ENCODE measurements around the gene CCR3. TPM values are rescaled to one million over a fixed set of nuclear protein-coding genes. Genes with fewer than 3 reads are reported as not detected.
A peak's percentile ranks its signal among the peaks of the same experiment; 100 is the strongest.
"Not testable (repeated sequence)": the region's sequence is repeated elsewhere in the genome, so short reads cannot be mapped to it uniquely, and the experiment has no call there.

The CCR3 gene
- total RNA-seq, 4 donors from 2014 or later, result not detected

DNA sequence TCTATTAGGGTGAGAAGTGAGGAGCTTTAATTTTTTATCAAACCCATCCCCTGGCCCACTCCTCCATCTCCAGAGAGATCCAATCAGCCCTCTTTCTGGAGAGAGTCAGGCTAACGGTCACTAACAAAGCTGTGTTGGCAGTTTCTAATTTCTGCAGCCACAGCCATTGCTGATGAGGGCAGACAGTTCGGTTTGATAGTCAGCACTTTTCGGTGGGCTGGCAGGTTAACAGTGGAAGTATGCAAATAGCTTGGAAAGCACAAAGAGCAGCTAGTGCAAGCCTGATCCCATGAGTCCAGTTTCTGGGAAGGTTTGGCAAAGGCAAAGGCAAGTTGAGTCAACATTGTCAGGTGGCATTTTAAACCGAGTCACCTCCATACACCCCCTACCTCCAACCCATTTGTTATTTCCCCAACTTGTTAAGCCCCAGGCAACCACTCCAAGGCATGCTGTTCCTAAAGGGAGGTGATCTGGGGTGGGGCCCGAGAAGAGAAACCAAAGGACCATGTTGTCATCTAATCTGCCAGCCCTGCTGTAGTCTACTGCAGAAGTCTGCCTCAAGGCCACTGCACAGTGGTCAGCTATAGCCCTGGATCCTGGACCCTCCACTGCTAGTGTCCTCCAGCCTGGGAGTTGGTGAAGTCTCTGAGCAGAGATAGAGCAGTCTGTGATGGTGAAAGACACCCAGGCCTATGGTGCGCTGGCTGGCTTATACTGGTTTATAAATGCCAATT lies 35.8 kb upstream of the CCR3 start:
- intact Hi-C loops (cut with DNase I), result no loop called here
- no peaks in the 10 kb centered on the region for H3K27me3 ChIP-seq
- H3K9me3 ChIP-seq, result no peaks in the 10 kb centered on the region
- no peak overlapping the region for H3K27ac ChIP-seq
- H3K4me3 ChIP-seq (replicated peaks in 1 of 3), result no peak overlapping the region
- WGBS, 2 donors, result 75 to 89% methylated on average over 6 of the region's 6 CpGs
- no peak for DNase-seq
- H3K4me1 ChIP-seq, result no peaks in the 10 kb centered on the region
- TF ChIP-seq CTCF (IDR thresholded peaks at IDR 0.05), result no peak
- TF ChIP-seq POLR2A (IDR thresholded peaks at IDR 0.05), result no peak
- no peaks in the 10 kb centered on the region for H3K36me3 ChIP-seq

DNA sequence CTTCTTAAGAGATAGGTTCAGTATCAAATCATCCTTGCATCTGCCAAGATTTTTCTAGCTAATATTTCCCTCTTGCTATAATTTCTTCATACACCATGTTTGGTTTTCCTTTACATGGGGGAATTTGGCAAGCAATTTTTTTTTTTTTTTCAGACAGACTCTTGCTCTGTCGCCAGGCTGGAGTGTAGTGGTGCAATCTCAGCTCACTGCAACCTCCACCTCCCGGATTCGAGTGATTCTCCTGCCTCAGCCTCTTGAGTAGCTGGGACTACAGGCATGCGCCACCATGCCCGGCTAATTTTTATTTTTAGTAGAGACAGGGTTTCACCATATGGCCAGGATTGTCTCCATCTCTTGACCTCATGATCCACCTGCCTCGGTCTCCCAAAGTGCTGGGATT lies 34.7 kb upstream of the CCR3 start:
- H3K27me3 ChIP-seq; H3K9me3 ChIP-seq; H3K4me3 ChIP-seq (replicated peaks in 1 of 3); H3K4me1 ChIP-seq; DNase-seq; H3K27ac ChIP-seq; intact Hi-C loops (cut with DNase I); H3K36me3 ChIP-seq: not testable (repeated sequence)
- 89% methylated on average over 6 of the region's 6 CpGs for WGBS, 2 donors

DNA sequence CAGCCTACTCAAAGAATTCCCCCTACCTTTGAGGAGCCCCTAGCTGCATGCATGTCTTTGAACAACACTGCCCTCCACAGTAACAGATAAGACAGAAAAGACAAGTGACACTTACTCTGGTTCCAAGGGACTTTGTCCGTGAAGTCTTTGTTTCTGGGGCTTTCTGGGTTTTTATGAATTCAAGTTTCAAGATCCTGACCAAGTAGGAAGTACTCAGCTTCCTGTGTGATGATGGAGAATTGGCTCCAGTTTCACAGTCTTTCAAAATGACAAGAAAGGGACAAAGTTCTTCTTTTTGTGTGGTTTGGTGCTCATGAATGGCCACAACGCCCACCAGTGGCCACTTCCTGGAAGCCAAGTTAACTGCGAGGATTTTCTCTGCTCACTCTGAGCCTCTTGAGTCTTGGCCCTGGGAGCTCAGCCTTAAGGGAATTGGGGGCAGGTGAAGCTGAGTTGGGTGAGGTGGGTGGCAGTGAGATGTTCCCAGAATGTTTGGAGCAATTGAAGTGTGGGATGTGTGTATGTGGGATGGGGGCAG lies 34.0 kb upstream of the CCR3 start, which contains the start of gene CCR1:
TSS of gene CCR1 (minus strand) at position 147 of the 538 bp plus-strand sequence. CDS start 4,000 bp downstream, outside the sequence.
- Histone ChIP-seq H3K4me1 (no peaks in the 10 kb centered on the region), H3K9me3 (no peaks in the 10 kb centered on the region), H3K4me3 (replicated peaks in 1 of 3) (no peak within 1 kb of the TSS), H3K27me3 (no peaks in the 10 kb centered on the region), H3K27ac (no peak within 1 kb of the TSS), H3K36me3 (no peaks in the 10 kb centered on the region)
- TF ChIP-seq POLR2A (IDR thresholded peaks at IDR 0.05), result no peak
- peak in 4 of 6 experiments; percentile 30 to 52 (median 38) for TF ChIP-seq CTCF (IDR thresholded peaks at IDR 0.05)
- peak; percentile 49 to 50 for DNase-seq
- 14 to 31% methylated on average over 3 of the region's 3 CpGs for WGBS, 2 donors
- intact Hi-C loops (cut with DNase I), result no loop called here

DNA sequence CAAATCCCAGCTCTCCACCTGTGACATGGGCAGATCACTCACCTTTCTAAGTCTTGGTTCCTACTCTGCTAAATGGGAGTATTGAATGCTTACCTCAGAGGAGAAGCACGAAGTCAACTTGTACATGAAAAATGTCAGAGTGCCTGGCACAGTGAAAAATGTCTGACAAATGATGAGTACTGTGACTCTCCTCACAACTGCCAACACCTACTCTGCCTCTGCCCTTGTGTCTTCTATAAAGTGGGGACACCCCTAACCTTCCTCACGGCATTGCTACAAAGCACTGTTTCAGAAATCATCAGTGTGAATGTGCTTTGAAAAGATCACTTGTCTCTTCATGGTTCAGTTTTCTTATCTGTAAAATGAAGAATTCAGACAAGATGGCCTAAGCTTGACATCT lies 33.2 kb upstream of the CCR3 start:
- Histone ChIP-seq H3K4me1 (no peaks in the 10 kb centered on the region), H3K27ac (no peak overlapping the region), H3K27me3 (no peaks in the 10 kb centered on the region), H3K4me3 (replicated peaks in 1 of 3) (no peak overlapping the region), H3K36me3 (no peaks in the 10 kb centered on the region), H3K9me3 (no peaks in the 10 kb centered on the region)
- WGBS, 2 donors, result 40 to 45% methylated on average over 2 of the region's 2 CpGs
- no peak for DNase-seq
- intact Hi-C loops (cut with DNase I), result no loop called here
- no peak for TF ChIP-seq POLR2A (IDR thresholded peaks at IDR 0.05)
- no peak for TF ChIP-seq CTCF (IDR thresholded peaks at IDR 0.05)

GRCh38 chr3:46209746-46210470 lies 32.4 kb upstream of the CCR3 start:
- no peaks in the 10 kb centered on the region for H3K4me1 ChIP-seq
- intact Hi-C loops (cut with DNase I), result no loop called here
- no peaks in the 10 kb centered on the region for H3K27me3 ChIP-seq
- no peak for DNase-seq
- no peaks in the 10 kb centered on the region for H3K36me3 ChIP-seq
- no peak for TF ChIP-seq POLR2A (IDR thresholded peaks at IDR 0.05)
- no peak overlapping the region for H3K4me3 ChIP-seq (replicated peaks in 1 of 3)
- 76 to 79% methylated on average over 3 of the region's 3 CpGs for WGBS, 2 donors
- no peaks in the 10 kb centered on the region for H3K9me3 ChIP-seq
- H3K27ac ChIP-seq, result no peak overlapping the region

- Histone ChIP-seq H3K36me3 (no peaks in the 10 kb centered on the region), H3K27ac (no peak overlapping the region), H3K9me3 (no peaks in the 10 kb centered on the region), H3K4me3 (replicated peaks in 1 of 3) (no peak overlapping the region), H3K27me3 (no peaks in the 10 kb centered on the region), H3K4me1 (no peaks in the 10 kb centered on the region)
- DNase-seq, result no peak
- TF ChIP-seq POLR2A (IDR thresholded peaks at IDR 0.05), result no peak
- no peak for TF ChIP-seq CTCF (IDR thresholded peaks at IDR 0.05)
- intact Hi-C loops (cut with DNase I), result no loop called here
- 71 to 84% methylated on average over 6 of the region's 6 CpGs for WGBS, 2 donors
These were observed 30.2 kb upstream of the CCR3 start for GRCh38 chr3:46212101-46212500.

Measured in thyroid gland (tissue), 4 donors.